ENCODE results near the gene KHSRP.

KHSRP gene

GRCh38 chr19:6414793-6415590 is 9.6 kb downstream of the KHSRP start:
- no peak overlapping the region for H3K4me2 ChIP-seq (ENCODE audit: low read length)
- H3K79me2 ChIP-seq (ENCODE audit: control insufficient read depth, low read length), result peaks cover 11% of the 10 kb centered on the region
- peaks cover 11% of the 10 kb centered on the region for H3F3A ChIP-seq (ENCODE audit: control insufficient read depth, insufficient read depth)
- H3K9me2 ChIP-seq (replicated peaks; ENCODE audit: control insufficient read depth, low read length), result no peaks in the 10 kb centered on the region
- no peaks in the 10 kb centered on the region for H3K27me3 ChIP-seq (ENCODE audit: control insufficient read depth, low read length)
- peaks cover 69% of the 10 kb centered on the region for H3K36me3 ChIP-seq (ENCODE audit: control insufficient read depth, low read length)
- TF ChIP-seq EZH2phosphoT487 (IDR thresholded peaks at IDR 0.05; ENCODE audit: borderline replicate concordance, low read length), result no peak
- TF ChIP-seq CTCF (IDR thresholded peaks at IDR 0.05; ENCODE audit: low read depth, low read length, poor library complexity, severe bottlenecking), result no peak
- no peak overlapping the region for H3K4me3 ChIP-seq (ENCODE audit: low read length)
- H3K4me1 ChIP-seq (ENCODE audit: control insufficient read depth, low read length), result no peaks in the 10 kb centered on the region
- H3K9me3 ChIP-seq (ENCODE audit: control insufficient read depth, insufficient read depth, low read length), result no peaks in the 10 kb centered on the region
- H3K27ac ChIP-seq (ENCODE audit: low read depth, low read length), result no peak overlapping the region
- peaks cover 5% of the 10 kb centered on the region; the same call in 1 of the 2 replicates for H4K20me1 ChIP-seq (ENCODE audit: control insufficient read depth, insufficient read depth, low read depth, low read length)

GRCh38 chr19:6413721-6414643 is 10.6 kb downstream of the KHSRP start:
- H3K9me2 ChIP-seq (replicated peaks; ENCODE audit: control insufficient read depth, low read length), result no peaks in the 10 kb centered on the region
- H3F3A ChIP-seq (ENCODE audit: control insufficient read depth, insufficient read depth), result peaks cover 11% of the 10 kb centered on the region
- H3K4me1 ChIP-seq (ENCODE audit: control insufficient read depth, low read length), result no peaks in the 10 kb centered on the region
- H3K9me3 ChIP-seq (ENCODE audit: control insufficient read depth, insufficient read depth, low read length), result no peaks in the 10 kb centered on the region
- no peak for TF ChIP-seq EZH2phosphoT487 (IDR thresholded peaks at IDR 0.05; ENCODE audit: borderline replicate concordance, low read length)
- TF ChIP-seq CTCF (IDR thresholded peaks at IDR 0.05; ENCODE audit: low read depth, low read length, poor library complexity, severe bottlenecking), result no peak
- H3K27ac ChIP-seq (ENCODE audit: low read depth, low read length), result no peak overlapping the region
- no peaks in the 10 kb centered on the region for H4K20me1 ChIP-seq (ENCODE audit: control insufficient read depth, insufficient read depth, low read depth, low read length)
- H3K4me3 ChIP-seq (ENCODE audit: low read length), result no peak overlapping the region
- no peaks in the 10 kb centered on the region for H3K27me3 ChIP-seq (ENCODE audit: control insufficient read depth, low read length)
- peaks cover 59% of the 10 kb centered on the region for H3K36me3 ChIP-seq (ENCODE audit: control insufficient read depth, low read length)
- peaks cover under 1% of the 10 kb centered on the region for H3K79me2 ChIP-seq (ENCODE audit: control insufficient read depth, low read length)
- no peak overlapping the region for H3K4me2 ChIP-seq (ENCODE audit: low read length)

- Histone ChIP-seq H3K27me3 (ENCODE audit: control insufficient read depth, low read length) (no peaks in the 10 kb centered on the region), H3K36me3 (ENCODE audit: control insufficient read depth, low read length) (peaks cover 52% of the 10 kb centered on the region), H3K4me3 (ENCODE audit: low read length) (no peak overlapping the region), H3K4me2 (ENCODE audit: low read length) (no peak overlapping the region), H3K4me1 (ENCODE audit: control insufficient read depth, low read length) (no peaks in the 10 kb centered on the region), H4K20me1 (ENCODE audit: control insufficient read depth, insufficient read depth, low read depth, low read length) (no peaks in the 10 kb centered on the region), H3K27ac (ENCODE audit: low read depth, low read length) (no peak overlapping the region), H3K79me2 (ENCODE audit: control insufficient read depth, low read length) (no peaks in the 10 kb centered on the region), H3K9me2 (replicated peaks; ENCODE audit: control insufficient read depth, low read length) (no peaks in the 10 kb centered on the region), H3F3A (ENCODE audit: control insufficient read depth, insufficient read depth) (peaks cover 11% of the 10 kb centered on the region), H3K9me3 (ENCODE audit: control insufficient read depth, insufficient read depth, low read length) (no peaks in the 10 kb centered on the region)
- TF ChIP-seq CTCF (IDR thresholded peaks at IDR 0.05; ENCODE audit: low read depth, low read length, poor library complexity, severe bottlenecking) (no peak), EZH2phosphoT487 (IDR thresholded peaks at IDR 0.05; ENCODE audit: borderline replicate concordance, low read length) (no peak)
These were observed 11.3 kb downstream of the KHSRP start for GRCh38 chr19:6413291-6413690.
